Limb (tissue), 2 donors: ENCODE measurements around the gene CAPRIN2.
A peak's percentile ranks its signal among the peaks of the same experiment; 100 is the strongest.

Source experiments
- DNase-seq, 2 donors: peaks; one replicate each; pipeline ENCODE4 v3.0.0-alpha.2; 2016; ENCODE audit errors: extremely low spot score in 2 of 2

The CAPRIN2 gene

GRCh38 chr12:30764251-30764650 lies 9.5 kb upstream of the CAPRIN2 start:
- DNase-seq = no peak

GRCh38 chr12:30763053-30763452 lies 8.3 kb upstream of the CAPRIN2 start:
- no peak for DNase-seq

- DNase-seq = no peak
These were observed 7.0 kb upstream of the CAPRIN2 start for GRCh38 chr12:30761730-30762129.

DNA sequence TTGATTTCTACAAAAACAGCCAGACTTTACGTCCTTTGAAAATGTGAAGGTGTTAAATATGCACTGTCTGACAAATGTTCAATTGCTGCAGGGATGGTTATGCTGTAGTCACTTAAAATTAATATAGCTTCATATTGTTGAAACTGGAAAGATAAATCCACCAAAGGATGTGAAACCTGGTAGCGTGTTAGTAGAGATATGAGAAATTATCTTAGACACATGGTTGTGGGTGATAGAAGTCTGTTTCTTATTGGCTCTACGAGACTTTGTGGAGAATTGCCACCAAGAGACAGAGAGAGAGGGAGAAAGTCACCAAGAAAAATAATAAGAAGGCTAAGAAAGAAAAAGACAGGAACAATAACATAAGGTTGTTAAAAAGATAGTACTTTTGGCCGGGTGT lies 2.6 kb upstream of the CAPRIN2 start:
- DNase-seq = no peak

GRCh38 chr12:30756074-30756473 lies 1.3 kb upstream of the CAPRIN2 start:
- DNase-seq = no peak

- peak in 1 of 2 donors; percentile 8 for DNase-seq
These were observed 628 bp upstream of the CAPRIN2 start for GRCh38 chr12:30755395-30755762.

- DNase-seq = no peak
These were observed 385 bp downstream of the CAPRIN2 start for GRCh38 chr12:30754383-30754749.

DNA sequence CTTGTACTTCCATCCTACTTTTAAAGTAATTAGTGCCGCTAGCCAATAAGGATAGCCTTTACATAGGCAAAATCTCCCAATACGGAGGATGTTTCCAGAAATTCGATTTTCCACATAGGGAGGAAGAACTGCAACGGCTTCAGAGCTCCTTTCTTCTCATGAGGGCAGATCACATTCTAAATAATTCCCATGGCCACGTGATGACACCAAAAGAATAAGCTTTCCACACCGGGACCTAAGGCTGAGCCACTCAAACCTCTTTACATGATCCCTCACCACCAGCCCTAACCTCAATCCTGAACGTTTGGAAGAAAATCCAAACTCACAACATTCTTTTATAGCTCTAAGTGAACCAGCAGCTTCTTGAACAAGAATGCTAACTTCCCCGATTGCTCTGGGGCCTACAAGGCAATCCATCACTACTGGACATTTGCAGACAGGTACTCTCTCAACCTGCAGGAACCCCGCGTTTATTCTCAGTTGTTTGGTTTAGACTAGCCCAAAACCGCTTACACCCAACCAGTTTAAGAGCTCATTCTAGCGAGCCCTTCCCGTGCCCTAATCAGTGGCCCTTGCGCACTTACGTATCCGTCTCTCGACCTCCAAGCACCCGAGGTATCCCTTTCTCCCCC lies 884 bp downstream of the CAPRIN2 start:
- peak in 1 of 2 donors; percentile 10 for DNase-seq

DNA sequence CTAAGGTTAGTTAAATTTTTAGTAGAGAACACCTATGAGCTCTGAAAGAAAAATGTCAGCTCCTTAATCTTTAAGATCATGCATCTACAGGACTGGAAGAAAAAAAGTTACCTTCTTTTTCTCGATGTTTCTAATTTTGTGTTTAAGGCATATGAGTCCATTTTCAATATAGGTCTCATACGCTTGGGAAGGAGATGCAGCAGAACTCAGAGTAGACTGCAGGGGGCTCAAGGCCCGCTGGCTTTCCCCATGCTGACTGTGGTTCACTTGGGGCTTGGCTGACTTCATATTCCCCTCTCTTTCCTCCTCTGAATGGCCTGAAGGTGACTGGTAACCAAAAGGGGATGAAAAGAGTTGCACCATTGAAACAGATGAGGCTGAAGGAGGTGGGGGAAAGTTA lies 1.5 kb downstream of the CAPRIN2 start:
- peak; percentile 14 to 38 for DNase-seq

- DNase-seq = no peak
These were observed 2.5 kb downstream of the CAPRIN2 start for GRCh38 chr12:30752255-30752654.

- no peak for DNase-seq
These were observed 6.6 kb downstream of the CAPRIN2 start for GRCh38 chr12:30748147-30748546.

DNA sequence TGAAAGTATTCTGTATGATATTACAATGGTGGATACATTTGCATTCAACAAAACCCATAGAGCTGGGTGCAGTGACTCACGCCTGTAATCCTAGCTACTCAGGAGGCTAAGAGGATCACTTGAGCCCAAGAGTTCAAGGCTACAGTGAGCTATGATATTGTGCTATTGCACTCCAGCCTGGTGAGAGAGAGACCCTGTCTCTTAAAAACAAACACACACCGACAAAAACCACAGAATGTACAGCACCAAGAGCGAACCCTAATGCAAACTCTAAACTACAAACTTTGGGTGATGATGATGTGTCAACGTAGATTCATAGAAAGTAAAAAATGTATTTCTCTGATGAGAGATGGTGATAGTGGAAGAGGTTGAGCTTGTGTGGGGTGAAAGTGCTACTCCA lies 8.6 kb downstream of the CAPRIN2 start:
- DNase-seq = no peak

- no peak for DNase-seq
These were observed 10.4 kb downstream of the CAPRIN2 start for GRCh38 chr12:30744321-30744720.

DNA sequence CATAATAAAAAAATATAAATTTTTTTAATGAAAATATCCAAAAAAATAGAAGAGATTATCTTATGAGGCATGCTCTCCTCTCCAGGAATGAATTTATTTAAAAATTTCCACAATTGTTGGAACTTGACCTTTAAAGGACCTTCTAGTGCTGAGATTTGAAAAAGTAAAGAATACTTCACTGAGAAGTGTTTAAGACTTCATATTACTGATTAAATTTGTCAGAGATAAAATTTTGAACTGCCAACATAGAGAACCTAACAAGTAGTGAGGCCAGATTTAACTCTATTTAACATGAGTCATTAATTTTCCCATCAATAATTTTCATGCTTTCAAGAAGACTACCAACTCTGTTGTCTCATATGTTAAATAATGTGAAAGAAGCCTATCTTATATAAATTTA lies 14.5 kb downstream of the CAPRIN2 start:
- no peak for DNase-seq

GRCh38 chr12:30739020-30739419 lies 15.7 kb downstream of the CAPRIN2 start:
- DNase-seq = no peak

DNA sequence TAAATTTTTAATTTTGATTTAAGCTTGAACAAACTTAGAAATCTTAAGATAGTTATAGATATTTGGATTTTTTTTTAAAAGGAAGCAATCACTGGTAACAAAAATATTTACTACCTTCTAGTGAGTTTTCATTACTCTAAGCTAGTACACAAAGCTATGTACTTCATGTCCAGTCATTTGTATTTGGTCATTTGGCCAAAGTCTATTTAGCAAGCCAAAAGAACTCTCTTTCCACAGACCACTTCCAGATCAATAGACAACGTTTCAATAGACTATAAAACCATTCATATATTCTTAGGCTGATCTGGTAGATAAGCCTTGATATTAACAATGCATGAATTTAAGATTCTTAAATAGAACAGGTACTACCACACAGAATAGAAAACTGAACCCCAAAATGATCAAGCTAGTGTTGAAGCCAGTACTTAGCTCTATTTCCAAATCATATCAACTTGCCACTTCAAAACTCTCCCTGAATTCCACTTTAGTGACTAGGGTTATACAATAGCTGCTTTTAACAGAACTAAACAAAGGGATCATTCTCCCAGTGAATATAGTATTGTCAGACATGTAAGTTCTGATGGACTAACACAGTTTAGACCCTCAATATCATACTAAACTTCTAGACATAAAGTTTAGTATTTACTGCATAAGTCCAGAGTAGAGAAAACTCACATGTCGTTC lies 21.7 kb downstream of the CAPRIN2 start:
- no peak for DNase-seq

DNA sequence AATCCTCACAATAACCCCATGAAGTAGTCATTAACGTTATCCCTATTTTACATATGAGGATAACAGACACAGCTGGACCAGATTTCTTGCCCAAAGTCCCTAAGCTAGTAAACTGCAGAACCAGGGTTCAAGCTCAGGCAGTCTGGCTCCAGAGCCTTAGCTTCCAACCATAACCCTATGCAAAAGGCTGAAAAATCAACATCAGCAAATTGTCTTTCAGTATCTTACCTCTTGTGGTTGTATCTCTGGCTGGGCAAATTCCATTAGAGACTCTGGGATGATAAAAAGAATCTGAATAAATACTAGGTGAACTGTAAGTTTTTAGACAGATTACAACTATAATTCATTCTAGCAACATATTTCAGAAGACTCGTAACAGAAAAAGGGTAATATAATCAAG lies 24.7 kb downstream of the CAPRIN2 start:
- no peak for DNase-seq

- no peak for DNase-seq
These were observed 25.2 kb downstream of the CAPRIN2 start for GRCh38 chr12:30729547-30729946.

- DNase-seq = no peak
These were observed 28.1 kb downstream of the CAPRIN2 start for GRCh38 chr12:30726647-30727046.

GRCh38 chr12:30725739-30726138 lies 29.0 kb downstream of the CAPRIN2 start:
- DNase-seq = no peak

GRCh38 chr12:30719060-30719459 lies 35.7 kb downstream of the CAPRIN2 start:
- no peak for DNase-seq

DNA sequence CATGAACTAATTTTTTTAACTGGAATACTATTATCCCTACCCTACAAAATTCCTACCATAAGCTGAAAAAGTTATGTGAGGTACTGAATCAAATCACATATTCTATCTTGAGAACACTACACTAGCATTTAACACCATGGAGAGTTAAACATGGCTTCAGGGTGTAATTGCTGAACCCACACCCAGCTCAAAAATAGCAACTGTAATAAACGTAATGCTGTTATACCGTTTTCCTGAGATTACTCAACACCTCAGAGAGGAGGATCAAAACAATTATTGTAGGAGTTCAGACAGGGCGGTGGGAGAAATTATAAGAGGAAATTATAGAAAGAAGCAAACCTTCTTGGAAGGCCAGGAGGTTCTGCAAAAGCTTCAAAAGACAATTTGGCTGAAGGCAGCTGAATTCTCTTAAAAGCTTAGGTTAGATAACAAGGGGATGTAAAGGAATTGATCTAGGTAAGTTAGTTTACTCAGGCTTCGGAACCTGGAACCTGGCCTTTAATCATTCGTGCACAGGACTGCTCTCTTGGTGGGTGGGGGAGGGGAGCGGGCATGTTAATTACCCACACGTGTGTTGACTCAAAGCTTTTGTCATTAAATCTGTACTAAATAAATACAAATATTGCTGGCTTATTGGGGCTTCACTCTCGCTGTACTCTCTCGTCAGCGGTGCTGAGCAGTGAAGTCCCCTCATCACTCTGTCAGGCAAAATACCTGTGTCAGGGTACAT lies 47.0 kb downstream of the CAPRIN2 start:
- DNase-seq = no peak

GRCh38 chr12:30706476-30706875 lies 48.3 kb downstream of the CAPRIN2 start:
- no peak for DNase-seq
